UCSD-AML1 (cell line): ENCODE measurements around the gene HOXD12.

Source experiments
- DNase-seq: peaks from one replicate; lab custom pipeline; 2025; ENCODE audit not compliant: unreplicated experiment; lab: John Stamatoyannopoulos, UW

Gene HOXD12

GRCh38 chr2:176092270-176093144 lies 7.1 kb upstream of the HOXD12 start, which contains the start of gene HOXD13:
Gene HOXD13, plus strand, starts transcription at chr2:176092721. Its CDS starts 170 bp downstream, at chr2:176092891.
- DNase-seq: no peak

- no peak for DNase-seq
Measured at GRCh38 chr2:176093145-176093897, 6.3 kb upstream of the HOXD12 start.

- no peak for DNase-seq
Measured at GRCh38 chr2:176093898-176094249, 5.7 kb upstream of the HOXD12 start.

- no peak for DNase-seq
Measured at GRCh38 chr2:176094349-176094748, 5.2 kb upstream of the HOXD12 start.

GRCh38 chr2:176095421-176095820 lies 4.2 kb upstream of the HOXD12 start:
- no peak for DNase-seq

GRCh38 chr2:176096243-176096985 lies 3.2 kb upstream of the HOXD12 start:
- no peak for DNase-seq

- peak; percentile 75 for DNase-seq
Measured at GRCh38 chr2:176096986-176097819, 2.4 kb upstream of the HOXD12 start.

- DNase-seq: no peak
Measured at GRCh38 chr2:176097820-176098365, 1.7 kb upstream of the HOXD12 start.

- no peak for DNase-seq
Measured at GRCh38 chr2:176098366-176099158, 1.0 kb upstream of the HOXD12 start.

GRCh38 chr2:176099159-176099727 lies 352 bp upstream of the HOXD12 start:
- DNase-seq: no peak

- DNase-seq: no peak
Measured at GRCh38 chr2:176100547-176101140, 1.0 kb downstream of the HOXD12 start.

GRCh38 chr2:176101216-176101830 lies 1.7 kb downstream of the HOXD12 start:
- no peak for DNase-seq

- no peak for DNase-seq
Measured at GRCh38 chr2:176101842-176102241, 2.2 kb downstream of the HOXD12 start.

GRCh38 chr2:176102309-176102866 lies 2.8 kb downstream of the HOXD12 start:
- no peak for DNase-seq

GRCh38 chr2:176103194-176103593 lies 3.6 kb downstream of the HOXD12 start:
- no peak for DNase-seq

GRCh38 chr2:176103742-176104315 lies 4.2 kb downstream of the HOXD12 start:
- DNase-seq: no peak

GRCh38 chr2:176104316-176105077 lies 4.9 kb downstream of the HOXD12 start:
- no peak for DNase-seq
